Loucy (cell line): ENCODE results near the gene SPDEF.

Source experiments
- EZH2phosphoT487 ChIP-seq: fragments of 200-600 bp; IDR thresholded peaks from 2 replicates; pipeline ENCODE4 v1.6.1; 2018; ENCODE audit warnings: antibody characterized with exemption, mild to moderate bottlenecking, moderate library complexity, borderline replicate concordance
- TF ChIP-seq, protein P1 (sequence below): fragments of 200-600 bp; sonication (generic); conservative IDR thresholded peaks from 2 replicates; pipeline ENCODE4 v1.5.1; 2014; ENCODE audit warnings: mild to moderate bottlenecking, antibody characterized with exemption, low read length

GRCh38 chr6:34564181-34564580 lies 8.1 kb upstream of the SPDEF start:
- TF ChIP-seq, protein P1, sequence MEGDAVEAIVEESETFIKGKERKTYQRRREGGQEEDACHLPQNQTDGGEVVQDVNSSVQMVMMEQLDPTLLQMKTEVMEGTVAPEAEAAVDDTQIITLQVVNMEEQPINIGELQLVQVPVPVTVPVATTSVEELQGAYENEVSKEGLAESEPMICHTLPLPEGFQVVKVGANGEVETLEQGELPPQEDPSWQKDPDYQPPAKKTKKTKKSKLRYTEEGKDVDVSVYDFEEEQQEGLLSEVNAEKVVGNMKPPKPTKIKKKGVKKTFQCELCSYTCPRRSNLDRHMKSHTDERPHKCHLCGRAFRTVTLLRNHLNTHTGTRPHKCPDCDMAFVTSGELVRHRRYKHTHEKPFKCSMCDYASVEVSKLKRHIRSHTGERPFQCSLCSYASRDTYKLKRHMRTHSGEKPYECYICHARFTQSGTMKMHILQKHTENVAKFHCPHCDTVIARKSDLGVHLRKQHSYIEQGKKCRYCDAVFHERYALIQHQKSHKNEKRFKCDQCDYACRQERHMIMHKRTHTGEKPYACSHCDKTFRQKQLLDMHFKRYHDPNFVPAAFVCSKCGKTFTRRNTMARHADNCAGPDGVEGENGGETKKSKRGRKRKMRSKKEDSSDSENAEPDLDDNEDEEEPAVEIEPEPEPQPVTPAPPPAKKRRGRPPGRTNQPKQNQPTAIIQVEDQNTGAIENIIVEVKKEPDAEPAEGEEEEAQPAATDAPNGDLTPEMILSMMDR: no peak
- TF ChIP-seq EZH2phosphoT487: no peak
